GM18909 (cell line): ENCODE data around the gene CPNE4.
"Not testable (repeated sequence)": the region's sequence is repeated elsewhere in the genome, so short reads cannot be mapped to it uniquely, and the experiment has no call there.

Source experiments
- ATAC-seq: cut with Tn5 transposase; IDR thresholded peaks from one replicate; pipeline ENCODE4 v1.9.1; 2021; ENCODE audit warnings: mild to moderate bottlenecking; ENCODE audit not compliant: unreplicated experiment, poor library complexity

CPNE4 gene

DNA sequence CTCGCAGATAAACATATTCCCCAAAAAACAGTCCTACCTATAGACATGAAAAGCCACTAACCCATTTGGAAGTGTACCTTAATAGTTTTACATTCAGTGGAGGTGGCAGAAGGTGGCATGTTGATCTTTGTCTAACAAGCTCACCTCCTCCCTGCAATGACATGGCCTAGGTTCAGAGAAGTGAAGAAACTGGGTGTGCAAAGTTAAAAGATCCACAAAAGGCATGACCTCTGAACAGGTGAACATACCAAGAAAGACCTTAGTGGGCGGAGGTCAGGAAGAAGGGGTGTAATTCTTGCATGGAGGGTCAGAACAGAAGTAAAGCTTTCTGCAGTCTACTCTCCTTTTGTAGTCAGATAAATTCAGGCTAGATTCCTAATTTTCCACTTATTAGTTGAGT lies 532.9 kb downstream of the CPNE4 start:
- ATAC-seq: no peak

DNA sequence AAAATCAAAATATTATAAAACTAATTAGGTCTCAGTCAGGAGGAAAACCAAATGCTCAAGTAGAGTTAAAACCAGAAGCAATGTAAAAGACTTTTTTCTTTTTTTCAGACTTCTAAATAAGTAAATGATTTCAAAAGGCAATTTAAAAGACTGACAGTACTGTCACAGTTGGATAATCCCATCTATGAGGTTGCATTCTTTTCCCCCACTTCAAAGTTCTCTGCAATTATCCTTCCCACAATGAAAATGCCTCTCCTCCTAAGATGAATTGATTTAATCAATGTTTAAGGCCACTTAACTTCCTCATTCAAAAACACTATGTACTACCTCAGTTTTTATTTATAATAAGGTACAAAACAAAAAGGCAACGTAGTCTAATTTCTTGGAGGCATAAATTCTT lies 540.1 kb downstream of the CPNE4 start:
- no peak for ATAC-seq

DNA sequence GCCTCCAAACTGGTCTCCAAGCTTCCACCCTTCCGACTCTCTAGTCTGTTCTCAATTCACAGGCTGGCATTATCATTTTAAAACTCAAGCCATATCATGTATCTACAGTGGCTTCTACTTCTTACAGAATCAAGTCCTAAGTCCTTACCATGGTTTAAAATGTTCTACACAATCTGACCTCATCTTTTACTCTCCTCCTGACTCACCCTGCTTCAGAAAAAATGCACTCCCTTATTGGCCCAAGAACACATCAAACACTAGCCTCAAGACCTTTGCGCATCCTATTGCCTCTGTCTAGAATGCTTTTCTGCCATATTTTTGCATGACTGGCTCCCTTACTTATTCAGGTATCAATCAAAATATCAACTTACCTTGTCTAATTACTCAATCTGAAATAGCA lies 543.0 kb downstream of the CPNE4 start:
- no peak for ATAC-seq

DNA sequence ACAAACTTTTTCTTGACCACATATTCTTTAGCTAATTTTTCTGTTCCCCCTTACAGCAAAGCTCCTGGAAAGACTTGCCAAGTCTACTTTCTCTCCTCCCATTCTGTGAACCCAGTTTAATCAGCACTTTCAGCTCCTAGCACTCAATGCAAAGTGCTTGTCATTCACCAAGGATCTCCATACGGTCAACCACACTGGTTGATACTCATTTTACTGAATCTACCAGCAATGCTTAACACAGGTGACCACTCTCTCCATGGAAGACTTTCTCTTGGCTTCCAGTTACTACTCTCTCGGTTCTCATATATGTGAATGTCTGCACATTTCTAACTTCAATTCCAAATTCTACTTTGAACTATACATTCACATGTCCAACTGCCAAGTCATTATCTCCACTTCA lies 543.7 kb downstream of the CPNE4 start:
- no peak for ATAC-seq

DNA sequence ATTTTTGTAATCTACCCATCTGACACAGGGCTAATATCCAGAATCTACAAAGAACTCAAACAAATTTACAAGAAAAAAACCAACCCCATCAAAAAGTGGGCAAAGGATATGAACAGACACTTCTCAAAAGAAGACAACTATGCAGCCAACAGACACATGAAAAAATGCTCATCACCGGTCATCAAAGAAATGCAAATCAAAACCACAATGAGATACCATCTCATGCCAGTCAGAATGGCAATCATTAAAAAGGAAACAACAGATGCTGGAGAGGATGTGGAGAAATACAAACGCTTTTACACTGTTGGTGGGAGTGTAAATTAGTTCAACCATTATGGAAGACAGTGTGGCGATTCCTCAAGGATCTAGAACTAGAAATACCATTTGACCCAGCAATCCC lies 548.3 kb downstream of the CPNE4 start:
- not testable (repeated sequence) for ATAC-seq

DNA sequence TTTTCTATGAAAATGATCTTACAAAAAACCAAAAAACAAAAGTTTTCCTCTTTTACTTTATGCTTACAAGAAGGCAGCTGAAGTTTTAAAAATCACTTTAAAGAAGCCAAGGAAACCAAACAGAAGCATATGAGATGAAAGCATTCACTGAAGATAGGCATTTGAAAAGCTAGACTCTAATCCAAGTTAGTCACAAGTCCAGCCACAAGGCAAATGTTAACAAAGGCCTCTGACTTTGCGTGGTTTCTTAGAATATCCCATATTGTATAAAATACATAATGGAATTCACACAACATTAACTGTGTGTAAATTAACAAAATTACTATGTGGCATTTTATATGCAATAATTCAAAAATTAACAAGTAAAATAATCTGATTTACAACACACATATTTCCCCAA lies 549.7 kb downstream of the CPNE4 start:
- ATAC-seq: no peak

DNA sequence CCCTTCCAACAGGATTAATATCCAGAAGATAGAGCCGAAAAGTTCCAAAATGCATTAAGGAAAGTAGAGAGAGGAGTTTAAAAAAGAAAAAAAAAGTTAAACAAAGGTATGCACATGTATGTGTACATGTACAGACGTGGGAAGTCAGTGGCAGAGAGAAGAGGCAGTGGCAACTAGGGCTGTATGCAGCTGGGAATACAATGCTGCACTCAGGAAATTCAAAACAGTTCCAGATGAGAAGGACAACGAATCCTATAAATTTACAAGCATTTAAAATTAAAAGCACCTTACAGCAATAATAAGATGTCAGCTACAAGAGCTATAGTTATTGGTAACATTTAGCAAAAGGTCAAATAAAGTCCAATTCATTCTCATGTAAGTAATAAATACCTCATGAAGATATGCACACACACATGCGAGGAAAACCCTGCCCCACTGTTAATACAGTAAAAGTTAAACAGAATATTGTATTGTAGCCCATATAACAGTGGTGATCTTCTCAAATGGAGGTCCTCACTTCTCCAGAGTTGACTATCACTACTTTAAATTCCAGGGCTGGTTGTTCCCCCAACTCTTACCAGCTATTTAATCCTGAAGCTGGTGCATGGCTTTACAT lies 550.2 kb downstream of the CPNE4 start:
- no peak for ATAC-seq
